Testis (tissue), 2 donors: Measurements from ENCODE around the gene STIP1.

ENCODE experiments used
- CTCF ChIP-seq, 3 experiments: fragments of 450-650 bp in 2 of 3; fragments of 200-600 bp in 1 of 3; sonication (generic) in 1 of 3; IDR thresholded peaks; one replicate each; pipeline ENCODE4 v1.5.1; 2016 to 2019; ENCODE audit warnings: antibody characterized with exemption in 3 of 3, mild to moderate bottlenecking in 2 of 3, moderate library complexity in 1 of 3
- POLR2A ChIP-seq: fragments of 450-650 bp; IDR thresholded peaks from one replicate; pipeline ENCODE4 v1.6.1; 2017; ENCODE audit warnings: antibody characterized with exemption, mild to moderate bottlenecking, moderate library complexity

DNA sequence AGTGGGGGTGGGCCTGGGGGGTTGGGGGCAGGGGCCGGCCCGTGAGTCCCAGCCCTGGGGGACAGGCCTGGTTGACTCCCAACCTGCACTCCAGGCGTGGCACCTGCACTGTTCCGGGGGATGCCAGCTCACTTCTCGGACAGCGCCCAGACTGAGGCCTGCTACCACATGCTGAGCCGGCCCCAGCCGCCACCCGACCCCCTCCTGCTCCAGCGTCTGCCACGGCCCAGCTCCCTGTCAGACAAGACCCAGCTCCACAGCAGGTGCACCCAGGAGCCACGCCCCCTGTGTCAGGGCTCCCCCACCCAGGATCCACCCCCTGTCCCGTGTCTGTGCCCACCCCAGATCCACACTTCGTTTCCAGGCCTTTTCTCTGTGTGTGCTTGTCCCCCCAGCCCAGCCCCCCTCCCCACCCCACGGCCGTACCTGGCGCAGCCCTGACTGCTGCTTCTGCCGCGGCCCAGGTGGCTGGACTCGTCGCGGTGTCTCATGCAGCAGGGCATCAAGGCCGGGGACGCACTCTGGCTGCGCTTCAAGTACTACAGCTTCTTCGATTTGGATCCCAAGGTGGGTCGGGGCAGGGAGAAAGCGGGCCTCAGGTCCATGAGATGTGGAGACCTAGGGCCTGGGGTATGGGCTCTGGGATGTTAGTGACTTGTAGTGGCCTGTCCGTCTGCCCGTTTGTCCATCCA is 25.4 kb downstream of the STIP1 start:
- TF ChIP-seq CTCF (IDR thresholded peaks at IDR 0.05) (no peak), POLR2A (no peak)
